GM18873 (cell line): ENCODE measurements around the gene CDIP1.
"Not testable (repeated sequence)": the region's sequence is repeated elsewhere in the genome, so short reads cannot be mapped to it uniquely, and the experiment has no call there.

Source experiments
- ATAC-seq: cut with Tn5 transposase; IDR thresholded peaks from one replicate; pipeline ENCODE4 v1.9.1; 2021; ENCODE audit warnings: mild to moderate bottlenecking, moderate library complexity, moderate number of reproducible peaks; ENCODE audit not compliant: unreplicated experiment, low FRiP score

The CDIP1 gene

GRCh38 chr16:4538350-4539235 is at the start of gene CDIP1:
Gene CDIP1 (minus strand): TSS chr16:4538773. CDS start chr16:4514130, 24,643 bp downstream.
- no peak for ATAC-seq

- ATAC-seq = no peak
Observed at GRCh38 chr16:4586291-4586690, 47.7 kb upstream of the CDIP1 start.

- no peak for ATAC-seq
Observed at GRCh38 chr16:4583906-4584305, 45.3 kb upstream of the CDIP1 start.

- ATAC-seq = no peak
Observed at GRCh38 chr16:4580250-4580649, 41.7 kb upstream of the CDIP1 start.

GRCh38 chr16:4578961-4579530 is 40.5 kb upstream of the CDIP1 start:
- no peak for ATAC-seq

GRCh38 chr16:4576008-4576407 is 37.4 kb upstream of the CDIP1 start:
- ATAC-seq = no peak

GRCh38 chr16:4574919-4575705 is 36.5 kb upstream of the CDIP1 start:
- ATAC-seq = no peak

- not testable (repeated sequence) for ATAC-seq
Observed at GRCh38 chr16:4573926-4574325, 35.4 kb upstream of the CDIP1 start.

GRCh38 chr16:4572715-4573114 is 34.1 kb upstream of the CDIP1 start:
- ATAC-seq = no peak

GRCh38 chr16:4570688-4571321 is 32.2 kb upstream of the CDIP1 start:
- ATAC-seq = no peak

GRCh38 chr16:4570086-4570485 is 31.5 kb upstream of the CDIP1 start:
- ATAC-seq = no peak

GRCh38 chr16:4566144-4566543 is 27.6 kb upstream of the CDIP1 start:
- ATAC-seq = no peak

- ATAC-seq = no peak
Observed at GRCh38 chr16:4564661-4565267, 26.2 kb upstream of the CDIP1 start.

- ATAC-seq = no peak
Observed at GRCh38 chr16:4561596-4561995, 23.0 kb upstream of the CDIP1 start.

- ATAC-seq = no peak
Observed at GRCh38 chr16:4557973-4558372, 19.4 kb upstream of the CDIP1 start.

- ATAC-seq = no peak
Observed at GRCh38 chr16:4556580-4556979, 18.0 kb upstream of the CDIP1 start.

- ATAC-seq = no peak
Observed at GRCh38 chr16:4556112-4556511, 17.5 kb upstream of the CDIP1 start, which contains the start of gene C16orf96. Gene C16orf96 (plus strand): TSS chr16:4556340. CDS start chr16:4556490, 150 bp downstream.

GRCh38 chr16:4552541-4552940 is 14.0 kb upstream of the CDIP1 start:
- no peak for ATAC-seq

GRCh38 chr16:4550591-4550990 is 12.0 kb upstream of the CDIP1 start:
- ATAC-seq = no peak

GRCh38 chr16:4548124-4548523 is 9.6 kb upstream of the CDIP1 start:
- ATAC-seq = no peak
